GM12875 (cell line): Measurements from ENCODE around the gene SCARB2.

Experiments used
- H3K4me3 ChIP-seq: one replicate; pipeline ENCODE4 v1.5.1; 2011; ENCODE audit warnings: low read depth, low read length, control low read depth
- CTCF ChIP-seq: IDR thresholded peaks from 2 replicates; pipeline ENCODE4 v1.5.1; 2011; ENCODE audit warnings: low read depth, mild to moderate bottlenecking, control low read depth, inconsistent platforms, low read length, moderate library complexity, borderline replicate concordance; ENCODE audit not compliant: insufficient read depth

The SCARB2 gene

GRCh38 chr4:76195326-76195725 is 18.3 kb downstream of the SCARB2 start:
- TF ChIP-seq CTCF: no peak
- no peak overlapping the region for H3K4me3 ChIP-seq

GRCh38 chr4:76194325-76194724 is 19.3 kb downstream of the SCARB2 start:
- no peak overlapping the region for H3K4me3 ChIP-seq
- TF ChIP-seq CTCF: no peak

GRCh38 chr4:76192236-76192635 is 21.4 kb downstream of the SCARB2 start:
- no peak overlapping the region for H3K4me3 ChIP-seq
- TF ChIP-seq CTCF: no peak

- no peak overlapping the region for H3K4me3 ChIP-seq
- TF ChIP-seq CTCF: no peak
Observed at GRCh38 chr4:76188557-76188956, 25.1 kb downstream of the SCARB2 start.

- H3K4me3 ChIP-seq: no peak overlapping the region
- TF ChIP-seq CTCF: no peak
Observed at GRCh38 chr4:76188149-76188548, 25.5 kb downstream of the SCARB2 start.

- no peak overlapping the region for H3K4me3 ChIP-seq
- TF ChIP-seq CTCF: no peak
Observed at GRCh38 chr4:76187152-76187551, 26.5 kb downstream of the SCARB2 start.

- no peak for TF ChIP-seq CTCF
- no peak overlapping the region for H3K4me3 ChIP-seq
Observed at GRCh38 chr4:76182463-76182862, 31.2 kb downstream of the SCARB2 start.
